Activated CD8-positive, alpha-beta T cell treated with anti-CD3 and anti-CD28 coated beads for 36 hours (primary cell): ENCODE results near the gene SYDE2. TPM values are rescaled to one million over a fixed set of nuclear protein-coding genes. Genes with fewer than 3 reads are reported as not detected.

Experiments used
- ATAC-seq: fragments of 200-7000 bp; cut with Tn5 transposase; one replicate; pipeline ENCODE4 v1.10.0; 2021; ENCODE audit warnings: mild to moderate bottlenecking, moderate library complexity
- CTCF ChIA-PET: fragments of 350-600 bp; sonication (Branson Sonifier 250); formaldehyde crosslinking; loops from one replicate; lab custom pipeline; 2021; ENCODE audit warnings: antibody characterized with exemption; lab: Charles Lee
- POLR2A ChIA-PET: fragments of 350-600 bp; sonication (Branson Sonifier 250); formaldehyde crosslinking; loops from one replicate; lab custom pipeline; 2021; ENCODE audit warnings: antibody characterized with exemption; lab: Charles Lee
- DNase-seq: peaks from one replicate; pipeline ENCODE4 v3.0.0-alpha.2; 2020
- H3K27ac Mint-ChIP-seq: one replicate; pipeline ENCODE4 v1.8.0; 2021; ENCODE audit warnings: mild to moderate bottlenecking, mixed read lengths
- H3K27me3 Mint-ChIP-seq: one replicate; pipeline ENCODE4 v1.8.0; 2021; ENCODE audit warnings: mixed read lengths
- H3K36me3 Mint-ChIP-seq: one replicate; pipeline ENCODE4 v1.8.0; 2021; ENCODE audit warnings: low read depth, mixed read lengths
- H3K4me1 Mint-ChIP-seq: one replicate; pipeline ENCODE4 v1.8.0; 2021; ENCODE audit warnings: low read depth, mixed read lengths
- H3K4me3 Mint-ChIP-seq: one replicate; pipeline ENCODE4 v1.8.0; 2021; ENCODE audit warnings: mild to moderate bottlenecking, moderate library complexity, mixed read lengths
- H3K9me3 Mint-ChIP-seq: one replicate; pipeline ENCODE4 v1.8.0; 2021; ENCODE audit warnings: mixed read lengths
- intact Hi-C: fragments of 100-400 bp; cut with micrococcal nuclease; formaldehyde crosslinking; loops from one replicate; pipeline ENCODE4 v1.10.0; 2022
- total RNA-seq, 2 experiments: library from RNA; stranded (reverse); gene quantifications; one replicate each; pipeline ENCODE4 v1.2.3, GENCODE V29; 2021
- TF ChIP-seq, protein P1 (sequence below): fragments of 200-600 bp; IDR thresholded peaks from one replicate; pipeline ENCODE4 v1.8.0; 2022; ENCODE audit warnings: antibody characterized with exemption, mild to moderate bottlenecking

Gene SYDE2
- total RNA-seq, 2 experiments from 2014 or later = 4.8 to 5.2 TPM

GRCh38 chr1:85168884-85169283 lies 31.9 kb downstream of the SYDE2 start:
- Mint-ChIP-seq H3K27ac (no peak overlapping the region), H3K9me3 (no peaks in the 10 kb centered on the region), H3K27me3 (no peaks in the 10 kb centered on the region), H3K4me1 (peaks cover 15% of the 10 kb centered on the region), H3K36me3 (peaks cover 4% of the 10 kb centered on the region), H3K4me3 (no peak overlapping the region)
- DNase-seq (no peak), ATAC-seq (no peak)
- intact Hi-C loops = no loop called here
- CTCF ChIA-PET = interaction anchor here (0.7 to 1.2 kb wide), 3 partner anchors 9 to 61 kb away, joined by 3 read pairs; no protein-coding TSS in a partner anchor
- POLR2A ChIA-PET = no interaction called here
- TF ChIP-seq, protein P1, sequence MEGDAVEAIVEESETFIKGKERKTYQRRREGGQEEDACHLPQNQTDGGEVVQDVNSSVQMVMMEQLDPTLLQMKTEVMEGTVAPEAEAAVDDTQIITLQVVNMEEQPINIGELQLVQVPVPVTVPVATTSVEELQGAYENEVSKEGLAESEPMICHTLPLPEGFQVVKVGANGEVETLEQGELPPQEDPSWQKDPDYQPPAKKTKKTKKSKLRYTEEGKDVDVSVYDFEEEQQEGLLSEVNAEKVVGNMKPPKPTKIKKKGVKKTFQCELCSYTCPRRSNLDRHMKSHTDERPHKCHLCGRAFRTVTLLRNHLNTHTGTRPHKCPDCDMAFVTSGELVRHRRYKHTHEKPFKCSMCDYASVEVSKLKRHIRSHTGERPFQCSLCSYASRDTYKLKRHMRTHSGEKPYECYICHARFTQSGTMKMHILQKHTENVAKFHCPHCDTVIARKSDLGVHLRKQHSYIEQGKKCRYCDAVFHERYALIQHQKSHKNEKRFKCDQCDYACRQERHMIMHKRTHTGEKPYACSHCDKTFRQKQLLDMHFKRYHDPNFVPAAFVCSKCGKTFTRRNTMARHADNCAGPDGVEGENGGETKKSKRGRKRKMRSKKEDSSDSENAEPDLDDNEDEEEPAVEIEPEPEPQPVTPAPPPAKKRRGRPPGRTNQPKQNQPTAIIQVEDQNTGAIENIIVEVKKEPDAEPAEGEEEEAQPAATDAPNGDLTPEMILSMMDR = no peak

DNA sequence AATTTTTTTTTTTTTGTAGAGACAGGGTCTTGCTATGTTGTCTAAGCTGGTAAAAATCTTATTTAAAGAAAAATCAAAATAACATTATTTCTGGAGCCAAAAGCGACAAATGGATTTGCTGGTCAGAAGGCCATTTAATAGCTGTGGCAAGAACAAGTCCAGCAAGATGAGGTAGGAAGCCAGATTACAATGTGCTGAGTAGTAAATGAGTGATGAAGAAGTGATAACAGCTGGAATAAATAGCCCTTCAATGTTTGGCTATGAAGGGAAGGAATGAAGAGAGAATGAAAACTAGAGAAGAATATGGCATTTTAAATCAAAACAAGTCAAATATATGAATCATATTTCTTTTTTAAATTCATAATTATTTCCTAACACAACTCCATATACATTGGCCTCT lies 34.5 kb downstream of the SYDE2 start:
- Mint-ChIP-seq H3K27me3 (no peaks in the 10 kb centered on the region), H3K36me3 (peaks cover 6% of the 10 kb centered on the region), H3K4me1 (peaks cover 4% of the 10 kb centered on the region), H3K4me3 (no peak overlapping the region), H3K27ac (no peak overlapping the region), H3K9me3 (no peaks in the 10 kb centered on the region)
- ATAC-seq (no peak), DNase-seq (no peak)
- CTCF ChIA-PET = no interaction called here
- intact Hi-C loops = no loop called here
- POLR2A ChIA-PET = no interaction called here
- TF ChIP-seq, protein P1 = no peak

GRCh38 chr1:85158910-85159309 lies 41.9 kb downstream of the SYDE2 start:
- Mint-ChIP-seq H3K27me3 (no peaks in the 10 kb centered on the region), H3K36me3 (peaks cover 2% of the 10 kb centered on the region), H3K4me1 (no peaks in the 10 kb centered on the region), H3K27ac (no peak overlapping the region), H3K4me3 (no peak overlapping the region), H3K9me3 (no peaks in the 10 kb centered on the region)
- intact Hi-C loops = no loop called here
- DNase-seq = no peak
- TF ChIP-seq, protein P1 = no peak
- ChIA-PET POLR2A (no interaction called here), CTCF (interaction anchor here (1.0 to 1.5 kb wide), 2 partner anchors 11 to 214 kb away, joined by 3 to 4 read pairs; no protein-coding TSS in a partner anchor)
- no peak for ATAC-seq

GRCh38 chr1:85157436-85157835 lies 43.4 kb downstream of the SYDE2 start:
- DNase-seq = no peak
- peaks cover under 1% of the 10 kb centered on the region for H3K36me3 Mint-ChIP-seq
- intact Hi-C loops = no loop called here
- no peaks in the 10 kb centered on the region for H3K27me3 Mint-ChIP-seq
- no peak overlapping the region for H3K27ac Mint-ChIP-seq
- ATAC-seq = no peak
- peaks cover 3% of the 10 kb centered on the region for H3K4me1 Mint-ChIP-seq
- TF ChIP-seq, protein P1 = no peak
- no peak overlapping the region for H3K4me3 Mint-ChIP-seq
- POLR2A ChIA-PET = no interaction called here
- CTCF ChIA-PET = interaction anchor here (1.5 kb wide), 1 partner anchor 8 kb away, joined by 3 read pairs; no protein-coding TSS in a partner anchor
- H3K9me3 Mint-ChIP-seq = no peaks in the 10 kb centered on the region

DNA sequence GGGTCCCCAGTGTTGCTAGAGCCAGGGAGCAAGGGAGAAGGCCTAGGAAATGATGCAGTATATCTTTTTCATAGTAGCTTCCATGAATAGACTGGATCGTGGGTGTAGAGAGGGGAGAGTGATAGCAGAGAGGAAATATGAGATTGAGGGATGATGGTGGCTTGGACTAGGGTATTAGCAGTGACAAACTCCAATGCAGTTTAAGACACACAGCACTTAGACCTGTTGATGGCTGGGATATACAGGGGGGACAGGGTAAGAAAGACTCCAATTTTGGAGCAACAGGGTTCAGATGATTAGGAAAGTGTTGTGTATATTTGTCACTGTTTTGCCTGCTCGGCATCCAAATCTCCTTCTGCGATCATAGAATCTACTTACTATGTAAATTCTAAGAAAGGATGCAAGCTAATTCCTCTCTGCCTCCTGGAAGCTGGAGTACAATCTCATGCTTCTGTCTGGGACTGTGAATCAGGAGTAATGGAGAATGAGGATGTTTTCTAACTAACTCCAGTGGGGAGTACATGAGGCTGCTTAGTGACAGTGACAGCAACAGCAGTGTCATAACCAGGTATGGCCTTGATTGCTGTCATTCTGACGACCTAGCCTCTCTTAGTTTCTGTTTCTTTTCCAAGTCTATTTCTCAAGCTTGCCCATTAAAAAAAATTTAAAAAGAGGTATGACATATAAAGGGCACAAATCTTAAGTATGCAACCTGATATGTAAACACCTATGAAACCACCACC lies 47.5 kb downstream of the SYDE2 start:
- ATAC-seq (peak; percentile 43), DNase-seq (no peak)
- ChIA-PET POLR2A (interaction anchor here (0.6 to 1.0 kb wide), 2 partner anchors 49 to 1351 kb away, joined by 3 read pairs; no protein-coding TSS in a partner anchor), CTCF (interaction anchor here (1.7 to 2.0 kb wide), 2 partner anchors 101 to 208 kb away, joined by 5 to 6 read pairs; no protein-coding TSS in a partner anchor)
- Mint-ChIP-seq H3K36me3 (no peaks in the 10 kb centered on the region), H3K27ac (no peak overlapping the region), H3K4me1 (peaks cover 21% of the 10 kb centered on the region), H3K4me3 (no peak overlapping the region), H3K9me3 (no peaks in the 10 kb centered on the region), H3K27me3 (no peaks in the 10 kb centered on the region)
- TF ChIP-seq, protein P1 = no peak
- intact Hi-C loops = no loop called here
